ENCODE measurements around the gene CSTPP1.

DNA sequence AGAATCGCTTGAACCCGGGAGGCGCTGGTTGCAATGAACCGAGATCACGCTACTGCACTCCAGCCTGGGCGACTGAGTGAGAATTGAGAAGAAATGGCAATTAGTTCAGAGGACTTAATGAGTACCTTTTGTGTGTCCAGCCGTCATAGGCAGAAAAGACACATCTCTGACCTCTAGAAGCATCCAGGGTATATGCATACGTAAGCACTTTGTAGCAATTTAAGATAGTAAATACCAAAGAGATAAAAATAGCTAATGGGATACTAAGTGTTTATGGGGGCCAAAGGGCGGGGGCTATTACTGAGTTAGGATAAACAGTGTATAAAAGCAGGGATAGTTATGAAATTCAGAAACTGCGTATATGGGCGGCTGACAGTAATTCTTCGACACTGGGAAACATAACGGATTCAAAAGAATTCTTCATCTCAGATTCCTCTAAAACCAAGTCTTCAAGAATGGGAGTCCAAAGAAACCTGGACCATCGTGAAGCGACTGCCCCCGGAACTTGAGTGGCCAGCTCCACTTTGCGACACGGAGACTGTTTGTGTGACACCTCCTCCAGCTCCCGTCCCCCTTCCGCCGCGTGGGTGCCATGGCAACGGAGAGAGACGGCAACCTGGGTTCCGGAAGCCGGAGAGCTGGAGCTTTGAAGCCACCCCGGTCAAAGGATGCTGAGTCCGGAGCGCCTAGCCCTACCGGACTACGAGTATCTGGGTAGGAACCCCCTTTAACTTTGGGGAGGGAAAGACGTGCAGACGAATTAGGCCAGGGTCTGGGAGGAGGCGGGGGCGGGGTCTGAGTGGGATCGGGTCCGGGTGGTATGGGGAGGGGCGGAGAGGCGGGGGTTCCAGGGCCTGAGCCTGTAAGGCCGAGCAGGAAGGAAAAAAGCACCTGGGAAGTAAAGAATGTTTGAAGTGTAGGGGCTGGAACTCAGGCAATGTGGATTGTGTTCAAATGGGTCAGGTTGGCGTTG, at the start of gene CSTPP1:
- TF ChIP-seq, protein P1, sequence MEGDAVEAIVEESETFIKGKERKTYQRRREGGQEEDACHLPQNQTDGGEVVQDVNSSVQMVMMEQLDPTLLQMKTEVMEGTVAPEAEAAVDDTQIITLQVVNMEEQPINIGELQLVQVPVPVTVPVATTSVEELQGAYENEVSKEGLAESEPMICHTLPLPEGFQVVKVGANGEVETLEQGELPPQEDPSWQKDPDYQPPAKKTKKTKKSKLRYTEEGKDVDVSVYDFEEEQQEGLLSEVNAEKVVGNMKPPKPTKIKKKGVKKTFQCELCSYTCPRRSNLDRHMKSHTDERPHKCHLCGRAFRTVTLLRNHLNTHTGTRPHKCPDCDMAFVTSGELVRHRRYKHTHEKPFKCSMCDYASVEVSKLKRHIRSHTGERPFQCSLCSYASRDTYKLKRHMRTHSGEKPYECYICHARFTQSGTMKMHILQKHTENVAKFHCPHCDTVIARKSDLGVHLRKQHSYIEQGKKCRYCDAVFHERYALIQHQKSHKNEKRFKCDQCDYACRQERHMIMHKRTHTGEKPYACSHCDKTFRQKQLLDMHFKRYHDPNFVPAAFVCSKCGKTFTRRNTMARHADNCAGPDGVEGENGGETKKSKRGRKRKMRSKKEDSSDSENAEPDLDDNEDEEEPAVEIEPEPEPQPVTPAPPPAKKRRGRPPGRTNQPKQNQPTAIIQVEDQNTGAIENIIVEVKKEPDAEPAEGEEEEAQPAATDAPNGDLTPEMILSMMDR (IDR thresholded peaks at IDR 0.05) = peak in 2 of 4 experiments; percentile 10 to 33
- TF ChIP-seq POLR2A (IDR thresholded peaks at IDR 0.05) = peak in 1 of 2 donors; percentile 18
